Measurements from ENCODE around the gene ZYX. TPM values are rescaled to one million over a fixed set of nuclear protein-coding genes. Genes with fewer than 3 reads are reported as not detected.

The ZYX gene
- total RNA-seq, 1 donor from 2014 or later = 290 TPM

GRCh38 chr7:143380260-143380645, 892 bp upstream of the ZYX start:
- Mint-ChIP-seq H3K4me3 (peak overlapping the region; percentile 76), H3K27me3 (ENCODE audit: low read depth) (no peaks in the 10 kb centered on the region)

GRCh38 chr7:143381427-143382125, 431 bp downstream of the ZYX start:
- Mint-ChIP-seq H3K4me3 (no peak overlapping the region), H3K4me1 (peaks cover 31% of the 10 kb centered on the region)
- peak; percentile 77 to 96 for DNase-seq (ENCODE audit: low spot score in 2 of 2, unreplicated experiment in 2 of 2)

More at GRCh38 chr7:143380260-143380645, 892 bp upstream of the ZYX start:
- no peaks in the 10 kb centered on the region for H3K36me3 Mint-ChIP-seq
- peak; percentile 67 to 94 for DNase-seq (ENCODE audit: low spot score in 2 of 2, unreplicated experiment in 2 of 2)
- H3K27ac Mint-ChIP-seq = peak overlapping the region; percentile 87
- TF ChIP-seq CTCF (IDR thresholded peaks at IDR 0.05; ENCODE audit: unreplicated experiment) = peak; percentile 94
- no peaks in the 10 kb centered on the region for H3K9me3 Mint-ChIP-seq
- peaks cover 31% of the 10 kb centered on the region for H3K4me1 Mint-ChIP-seq

DNA sequence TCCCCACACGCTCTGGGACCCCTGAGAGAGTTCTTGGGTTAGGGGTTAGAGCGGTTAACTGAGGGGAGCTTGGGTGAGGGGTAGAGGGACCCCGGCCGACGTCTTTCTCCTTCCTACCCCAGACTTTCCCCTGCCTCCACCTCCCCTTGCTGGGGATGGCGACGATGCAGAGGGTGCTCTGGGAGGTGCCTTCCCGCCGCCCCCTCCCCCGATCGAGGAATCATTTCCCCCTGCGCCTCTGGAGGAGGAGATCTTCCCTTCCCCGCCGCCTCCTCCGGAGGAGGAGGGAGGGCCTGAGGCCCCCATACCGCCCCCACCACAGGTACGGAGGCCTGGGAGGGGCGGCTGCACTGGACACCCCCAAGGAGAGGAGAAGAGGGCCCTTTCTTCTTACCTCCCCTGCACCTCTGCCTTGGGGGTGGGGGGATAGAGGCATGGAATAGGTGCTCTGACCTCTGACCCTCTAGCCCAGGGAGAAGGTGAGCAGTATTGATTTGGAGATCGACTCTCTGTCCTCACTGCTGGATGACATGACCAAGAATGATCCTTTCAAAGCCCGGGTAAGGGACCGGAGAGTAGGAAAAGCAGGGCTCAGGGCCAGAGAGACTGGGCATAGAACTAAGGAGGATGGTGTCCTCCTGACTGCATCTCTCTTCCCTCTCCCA, 1.1 kb downstream of the ZYX start:
- TF ChIP-seq CTCF (IDR thresholded peaks at IDR 0.05; ENCODE audit: unreplicated experiment) = no peak
- no peak for DNase-seq (ENCODE audit: low spot score in 2 of 2, unreplicated experiment in 2 of 2)
- Mint-ChIP-seq H3K9me3 (no peaks in the 10 kb centered on the region), H3K4me1 (peaks cover 30% of the 10 kb centered on the region), H3K27me3 (ENCODE audit: low read depth) (no peaks in the 10 kb centered on the region), H3K4me3 (no peak overlapping the region), H3K27ac (peak overlapping the region; percentile 83), H3K36me3 (no peaks in the 10 kb centered on the region)

More at GRCh38 chr7:143381427-143382125, 431 bp downstream of the ZYX start:
- Mint-ChIP-seq H3K27me3 (ENCODE audit: low read depth) (no peaks in the 10 kb centered on the region), H3K9me3 (no peaks in the 10 kb centered on the region), H3K36me3 (no peaks in the 10 kb centered on the region), H3K27ac (peak overlapping the region; percentile 83)
- no peak for TF ChIP-seq CTCF (IDR thresholded peaks at IDR 0.05; ENCODE audit: unreplicated experiment)

DNA sequence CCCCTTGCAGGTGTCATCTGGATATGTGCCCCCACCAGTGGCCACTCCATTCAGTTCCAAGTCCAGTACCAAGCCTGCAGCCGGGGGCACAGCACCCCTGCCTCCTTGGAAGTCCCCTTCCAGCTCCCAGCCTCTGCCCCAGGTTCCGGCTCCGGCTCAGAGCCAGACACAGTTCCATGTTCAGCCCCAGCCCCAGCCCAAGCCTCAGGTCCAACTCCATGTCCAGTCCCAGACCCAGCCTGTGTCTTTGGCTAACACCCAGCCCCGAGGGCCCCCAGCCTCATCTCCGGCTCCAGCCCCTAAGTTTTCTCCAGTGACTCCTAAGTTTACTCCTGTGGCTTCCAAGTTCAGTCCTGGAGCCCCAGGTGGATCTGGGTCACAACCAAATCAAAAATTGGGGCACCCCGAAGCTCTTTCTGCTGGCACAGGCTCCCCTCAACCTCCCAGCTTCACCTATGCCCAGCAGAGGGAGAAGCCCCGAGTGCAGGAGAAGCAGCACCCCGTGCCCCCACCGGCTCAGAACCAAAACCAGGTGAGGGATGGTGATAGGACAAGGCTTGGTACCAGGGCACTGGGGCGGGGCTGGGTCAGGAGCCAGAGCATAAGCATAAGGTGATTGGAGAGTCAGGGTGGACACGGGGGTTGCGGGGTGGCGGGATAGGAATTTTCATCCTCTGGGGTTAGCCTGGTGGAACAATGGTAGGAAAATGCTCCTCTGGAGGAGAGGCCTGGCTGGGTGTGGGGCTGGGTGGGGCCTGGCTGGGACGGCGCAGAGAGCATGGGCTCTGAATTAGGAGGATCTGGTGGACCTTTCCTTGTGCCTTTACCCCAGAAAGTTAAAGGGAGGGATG, 1.9 kb downstream of the ZYX start:
- DNase-seq (ENCODE audit: low spot score in 2 of 2, unreplicated experiment in 2 of 2) = no peak
- no peaks in the 10 kb centered on the region for H3K27me3 Mint-ChIP-seq (ENCODE audit: low read depth)
- no peaks in the 10 kb centered on the region for H3K36me3 Mint-ChIP-seq
- H3K4me3 Mint-ChIP-seq = no peak overlapping the region
- no peaks in the 10 kb centered on the region for H3K9me3 Mint-ChIP-seq
- TF ChIP-seq CTCF (IDR thresholded peaks at IDR 0.05; ENCODE audit: unreplicated experiment) = no peak
- H3K4me1 Mint-ChIP-seq = peaks cover 28% of the 10 kb centered on the region
- peak overlapping the region; percentile 26 for H3K27ac Mint-ChIP-seq

GRCh38 chr7:143383642-143383957, 2.5 kb downstream of the ZYX start:
- Mint-ChIP-seq H3K9me3 (no peaks in the 10 kb centered on the region), H3K27ac (no peak overlapping the region), H3K4me3 (no peak overlapping the region), H3K36me3 (no peaks in the 10 kb centered on the region), H3K4me1 (peaks cover 22% of the 10 kb centered on the region), H3K27me3 (ENCODE audit: low read depth) (no peaks in the 10 kb centered on the region)
- TF ChIP-seq CTCF (IDR thresholded peaks at IDR 0.05; ENCODE audit: unreplicated experiment) = no peak
- no peak for DNase-seq (ENCODE audit: low spot score in 2 of 2, unreplicated experiment in 2 of 2)

Measured in mesothelial cell of epicardium (in vitro differentiated cells).